ENCODE data around the gene IGFBPL1.

DNA sequence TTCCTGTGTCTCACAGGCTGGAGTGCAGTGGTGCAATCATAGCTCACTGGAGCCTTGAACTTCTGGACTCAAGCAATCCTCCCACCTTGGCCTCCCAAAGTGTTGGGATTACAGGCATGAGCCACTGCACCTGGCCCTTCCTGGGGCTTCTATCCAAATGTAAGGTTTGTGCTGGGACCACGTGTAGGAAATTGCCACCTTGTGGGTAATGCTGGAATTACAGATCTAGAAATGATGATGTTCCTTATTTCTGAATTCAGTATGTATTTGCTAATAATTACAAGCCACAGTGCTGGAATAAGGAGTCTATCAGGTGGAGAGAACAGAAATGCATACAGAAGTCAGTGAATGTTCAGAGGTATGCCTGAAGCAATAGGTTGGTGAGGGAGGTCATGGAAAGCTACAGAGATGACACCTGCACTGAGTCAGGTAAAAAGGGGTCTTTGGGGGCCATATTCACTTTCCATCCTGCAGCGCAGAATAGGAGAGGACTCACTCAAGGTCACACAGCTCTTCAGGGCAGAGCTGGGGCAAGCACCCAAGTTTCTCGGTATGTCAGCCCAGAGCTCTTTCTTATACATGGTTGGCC lies 8.8 kb upstream of the IGFBPL1 start:
- TF ChIP-seq, protein P1, sequence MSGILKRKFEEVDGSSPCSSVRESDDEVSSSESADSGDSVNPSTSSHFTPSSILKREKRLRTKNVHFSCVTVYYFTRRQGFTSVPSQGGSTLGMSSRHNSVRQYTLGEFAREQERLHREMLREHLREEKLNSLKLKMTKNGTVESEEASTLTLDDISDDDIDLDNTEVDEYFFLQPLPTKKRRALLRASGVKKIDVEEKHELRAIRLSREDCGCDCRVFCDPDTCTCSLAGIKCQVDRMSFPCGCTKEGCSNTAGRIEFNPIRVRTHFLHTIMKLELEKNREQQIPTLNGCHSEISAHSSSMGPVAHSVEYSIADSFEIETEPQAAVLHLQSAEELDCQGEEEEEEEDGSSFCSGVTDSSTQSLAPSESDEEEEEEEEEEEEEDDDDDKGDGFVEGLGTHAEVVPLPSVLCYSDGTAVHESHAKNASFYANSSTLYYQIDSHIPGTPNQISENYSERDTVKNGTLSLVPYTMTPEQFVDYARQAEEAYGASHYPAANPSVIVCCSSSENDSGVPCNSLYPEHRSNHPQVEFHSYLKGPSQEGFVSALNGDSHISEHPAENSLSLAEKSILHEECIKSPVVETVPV (CRISPR knock-in tag; IDR thresholded peaks at IDR 0.05), result no peak
- TF ChIP-seq, protein P2, sequence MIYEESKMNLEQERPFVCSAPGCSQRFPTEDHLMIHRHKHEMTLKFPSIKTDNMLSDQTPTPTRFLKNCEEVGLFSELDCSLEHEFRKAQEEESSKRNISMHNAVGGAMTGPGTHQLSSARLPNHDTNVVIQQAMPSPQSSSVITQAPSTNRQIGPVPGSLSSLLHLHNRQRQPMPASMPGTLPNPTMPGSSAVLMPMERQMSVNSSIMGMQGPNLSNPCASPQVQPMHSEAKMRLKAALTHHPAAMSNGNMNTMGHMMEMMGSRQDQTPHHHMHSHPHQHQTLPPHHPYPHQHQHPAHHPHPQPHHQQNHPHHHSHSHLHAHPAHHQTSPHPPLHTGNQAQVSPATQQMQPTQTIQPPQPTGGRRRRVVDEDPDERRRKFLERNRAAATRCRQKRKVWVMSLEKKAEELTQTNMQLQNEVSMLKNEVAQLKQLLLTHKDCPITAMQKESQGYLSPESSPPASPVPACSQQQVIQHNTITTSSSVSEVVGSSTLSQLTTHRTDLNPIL (CRISPR knock-in tag; IDR thresholded peaks at IDR 0.05; ENCODE audit: low read depth), result no peak
- TF ChIP-seq ARNTL (CRISPR knock-in tag; IDR thresholded peaks at IDR 0.05; ENCODE audit: borderline replicate concordance, low read depth), result no peak
